GM12878 (cell line): ENCODE measurements around the gene MACROD2. TPM values are rescaled to one million over a fixed set of nuclear protein-coding genes. Genes with fewer than 3 reads are reported as not detected.

Experiments used
- ATAC-seq: fragments of 200-7000 bp; cut with Tn5 transposase; 3 replicates; pipeline ENCODE4 v1.9.1; 2020; ENCODE audit warnings: mild to moderate bottlenecking, moderate library complexity
- BruUV-seq: library from RNA; stranded (reverse); fragments of 400-500 nt; replicated peaks from 2 replicates; lab custom pipeline; 2021; lab: Mats Ljungman, UMichigan
- CTCF ChIA-PET: fragments of 300-600 bp; sonication (Branson Sonifier 250); formaldehyde crosslinking; extraction: SDS; loops from one replicate; lab custom pipeline; 2021; ENCODE audit warnings: inconsistent platforms; lab: Yijun Ruan, JAX
- POLR2A ChIA-PET: fragments of 350-600 bp; formaldehyde crosslinking; extraction: SDS; loops from one replicate; lab custom pipeline; 2021; ENCODE audit warnings: inconsistent platforms; lab: Charles Lee
- RAD21 ChIA-PET: fragments of 300-600 bp; sonication (Branson Sonifier 250); formaldehyde crosslinking; loops from one replicate; lab custom pipeline; 2023; ENCODE audit warnings: antibody characterized with exemption; ENCODE audit not compliant: unreplicated experiment; lab: Charles Lee
- SMC1A ChIA-PET: fragments of 300-600 bp; sonication (Branson Sonifier 250); formaldehyde crosslinking; loops from one replicate; lab custom pipeline; 2023; ENCODE audit not compliant: unreplicated experiment, uncharacterized antibody; lab: Charles Lee
- DNase-seq: peaks from one replicate; pipeline ENCODE4 v3.0.0-alpha.2; 2011; ENCODE audit warnings: low read depth, low spot score
- FAIRE-seq: peaks from 3 replicates; lab custom pipeline; 2011; peaks lifted over from hg19 to GRCh38; lab: Jason Lieb, UNC
- H2AFZ ChIP-seq: 2 replicates; pipeline ENCODE4 v1.6.0; 2011; ENCODE audit warnings: low read depth, low read length, control low read depth; ENCODE audit not compliant: control insufficient read depth
- H3K27ac ChIP-seq: 2 replicates; pipeline ENCODE4 v1.5.1; 2011; ENCODE audit warnings: control low read depth; ENCODE audit not compliant: control insufficient read depth, insufficient read depth
- H3K27me3 ChIP-seq, 2 experiments: replicated peaks in 1 of 2; 2 replicates each; pipeline versions ENCODE4 v1.6.0 to v1.6.1; 2011; ENCODE audit warnings: low read length in 1 of 2; ENCODE audit not compliant: control insufficient read depth in 2 of 2, insufficient read depth in 2 of 2
- H3K36me3 ChIP-seq, 2 experiments: 2 replicates each; pipeline ENCODE4 v1.5.1; 2011; ENCODE audit warnings: low read length in 1 of 2; ENCODE audit not compliant: control insufficient read depth in 2 of 2, insufficient read depth in 2 of 2
- H3K4me1 ChIP-seq: 2 replicates; pipeline ENCODE4 v1.6.1; 2011; ENCODE audit warnings: mild to moderate bottlenecking, low read length, moderate library complexity, mixed read lengths; ENCODE audit not compliant: control insufficient read depth, insufficient read depth
- H3K4me2 ChIP-seq: 2 replicates; pipeline ENCODE4 v1.6.0; 2011; ENCODE audit warnings: control low read depth; ENCODE audit not compliant: control insufficient read depth, insufficient read depth
- H3K4me3 ChIP-seq: fragments of 200-600 bp; sonication (generic); 2 replicates; pipeline ENCODE4 v1.5.1; 2016
- H3K79me2 ChIP-seq: 2 replicates; pipeline ENCODE4 v1.6.0; 2011; ENCODE audit warnings: low read length; ENCODE audit not compliant: control insufficient read depth, insufficient read depth
- H3K9ac ChIP-seq: 2 replicates; pipeline ENCODE4 v1.8.0; 2011; ENCODE audit warnings: low read length, control low read depth, mixed read lengths; ENCODE audit not compliant: control insufficient read depth, insufficient read depth
- H3K9me3 ChIP-seq: replicated peaks from 3 replicates; pipeline ENCODE4 v1.5.1; 2011; ENCODE audit warnings: mild to moderate bottlenecking, low read length; ENCODE audit not compliant: control insufficient read depth, insufficient read depth
- H4K20me1 ChIP-seq: 2 replicates; pipeline ENCODE4 v1.6.0; 2011; ENCODE audit not compliant: control insufficient read depth, insufficient read depth
- HDGF ChIP-seq: fragments of 450-650 bp; IDR thresholded peaks from 2 replicates; pipeline ENCODE4 v1.6.1; 2016; ENCODE audit warnings: antibody characterized with exemption
- IKZF1 ChIP-seq: fragments of 450-650 bp; conservative IDR thresholded peaks from 2 replicates; pipeline ENCODE4 v1.6.1; 2017; ENCODE audit warnings: antibody characterized with exemption, mild to moderate bottlenecking
- JUND ChIP-seq: IDR thresholded peaks from 2 replicates; pipeline ENCODE4 v1.6.1; 2012; ENCODE audit warnings: low read depth, mild to moderate bottlenecking, low read length, improper control_type of control experiment, moderate library complexity
- NFIC ChIP-seq: IDR thresholded peaks from 2 replicates; pipeline ENCODE4 v1.6.1; 2012; ENCODE audit warnings: low read depth, mild to moderate bottlenecking, inconsistent platforms, low read length, moderate library complexity
- NFYA ChIP-seq: IDR thresholded peaks from 2 replicates; pipeline ENCODE4 v1.6.1; 2011; ENCODE audit warnings: low read depth, mild to moderate bottlenecking, low read length, improper control_type of control experiment, borderline replicate concordance
- NRF1 ChIP-seq: conservative IDR thresholded peaks from 2 replicates; pipeline ENCODE4 v1.6.1; 2011; ENCODE audit warnings: mild to moderate bottlenecking, low read depth, low read length, improper control_type of control experiment
- RCOR1 ChIP-seq: conservative IDR thresholded peaks from 2 replicates; pipeline ENCODE4 v1.6.1; 2012; ENCODE audit warnings: low read depth, low read length, improper control_type of control experiment
- SREBF1 ChIP-seq: IDR thresholded peaks from 2 replicates; pipeline ENCODE4 v1.6.1; 2012; ENCODE audit warnings: mild to moderate bottlenecking, low read length
- SUPT20H ChIP-seq: IDR thresholded peaks from 2 replicates; pipeline ENCODE4 v1.6.1; 2011; ENCODE audit warnings: low read depth, mild to moderate bottlenecking, low read length, moderate library complexity, borderline replicate concordance; ENCODE audit not compliant: control insufficient read depth
- TARDBP ChIP-seq: IDR thresholded peaks from 2 replicates; pipeline ENCODE4 v1.6.1; 2016; ENCODE audit warnings: borderline replicate concordance
- WRNIP1 ChIP-seq: IDR thresholded peaks from 2 replicates; pipeline ENCODE4 v1.6.1; 2011; ENCODE audit warnings: low read depth, low read length, improper control_type of control experiment, borderline replicate concordance
- WGBS: methylation state at CpG from one replicate; pipeline ENCODE4 v1.1.6; 2016; ENCODE audit warnings: low lambda C conversion rate; ENCODE audit not compliant: insufficient replicate concordance, insufficient coverage; ENCODE audit errors: missing lambda C conversion rate; 5-methylcytosine and 5-hydroxymethylcytosine counted together
- in situ Hi-C: fragments of 300-500 bp; cut with MboI; formaldehyde crosslinking; loops from 9 replicates; pipeline ENCODE4 v1.14.3; 2018; ENCODE audit warnings: mixed read lengths
- intact Hi-C: fragments of 100-400 bp; cut with micrococcal nuclease; formaldehyde crosslinking; loops from one replicate; pipeline ENCODE4 v1.14.2; 2022; ENCODE audit not compliant: unreplicated experiment
- polyA plus RNA-seq, 11 experiments: library from polyadenylated mRNA; depleted of rRNA in 4 of 11; unstranded in 6 of 11; stranded (reverse) in 5 of 11; fragments of >200 nt; fragmentation: Nextera tagmentation in 4 of 11; fragmentation: Illumina TruSeq in 1 of 11; extraction: Ambion mirVana in 4 of 11; extraction: Trizol in 1 of 11; gene quantifications; 1 replicate in 1 of 11; 2 replicates in 10 of 11; pipeline versions ENCODE4 v1.2.1 to v1.2.3, GENCODE V29; 2011 to 2016; ENCODE audit warnings: inconsistent platforms in 2 of 11, missing spikeins in 2 of 11, low read depth in 1 of 11
- total RNA-seq, 4 experiments: library from RNA; depleted of rRNA in 3 of 4; stranded (reverse); fragments of >200 nt in 3 of 4; fragmentation: Illumina TruSeq in 1 of 4; extraction: Trizol in 1 of 4; gene quantifications; 2 replicates each; pipeline versions ENCODE4 v1.2.1 to v1.2.3, GENCODE V29; 2013 to 2021
- TF ChIP-seq, protein P1 (sequence below): fragments of 450-650 bp; IDR thresholded peaks from 2 replicates; pipeline ENCODE4 v1.6.1; 2017; ENCODE audit warnings: borderline replicate concordance
- TF ChIP-seq, protein P2 (sequence below): fragments of 450-650 bp; IDR thresholded peaks from 2 replicates; pipeline ENCODE4 v1.6.1; 2017; ENCODE audit warnings: mild to moderate bottlenecking, low read depth, inconsistent platforms; ENCODE audit not compliant: poor library complexity, severe bottlenecking
- TF ChIP-seq, protein P3 (sequence below): IDR thresholded peaks from 2 replicates; pipeline ENCODE4 v1.6.1; 2012; ENCODE audit warnings: low read length, inconsistent platforms

MACROD2 gene
- total and polyA plus RNA-seq, 10 of the 15 experiments (the other 5 are each of a cell fraction or from before 2014, with no cell fraction given), result 1.1 to 21.5 (median 2.2) TPM

DNA sequence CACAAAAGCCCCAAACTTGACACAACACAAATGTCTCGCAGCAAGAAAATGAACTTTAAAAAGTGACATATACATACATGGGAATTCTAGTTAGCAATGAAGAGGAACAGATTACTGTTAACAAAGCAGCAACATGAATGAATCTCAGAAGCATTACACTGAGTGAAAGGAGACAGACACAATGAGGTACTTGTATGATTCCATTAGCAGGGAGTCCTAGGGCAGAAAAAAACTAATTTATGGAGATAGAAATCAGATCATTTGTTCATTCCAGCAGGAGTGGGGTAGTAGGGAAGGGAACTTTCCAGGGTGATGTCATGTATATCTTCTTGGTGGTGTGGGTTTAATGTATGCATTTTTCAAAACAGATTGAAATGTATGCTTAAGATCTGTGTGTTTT lies 2053.6 kb downstream of the MACROD2 start:
- Histone ChIP-seq H3K36me3 (no peaks in the 10 kb centered on the region), H2AFZ (no peak overlapping the region), H3K4me3 (no peak overlapping the region), H3K4me2 (no peak overlapping the region), H3K79me2 (no peaks in the 10 kb centered on the region), H3K27me3 (no peaks in the 10 kb centered on the region), H3K4me1 (no peaks in the 10 kb centered on the region), H3K27ac (no peak overlapping the region), H3K9me3 (no peaks in the 10 kb centered on the region; the same call in 2 of the 3 replicates), H4K20me1 (no peaks in the 10 kb centered on the region), H3K9ac (no peak overlapping the region)
- ChIA-PET RAD21 (no interaction called here), SMC1A (no interaction called here), POLR2A (no interaction called here), CTCF (no interaction called here)
- no peak for ATAC-seq
- no peak for TF ChIP-seq RCOR1
- TF ChIP-seq IKZF1, result no peak
- no peak for TF ChIP-seq SUPT20H
- TF ChIP-seq, protein P1, sequence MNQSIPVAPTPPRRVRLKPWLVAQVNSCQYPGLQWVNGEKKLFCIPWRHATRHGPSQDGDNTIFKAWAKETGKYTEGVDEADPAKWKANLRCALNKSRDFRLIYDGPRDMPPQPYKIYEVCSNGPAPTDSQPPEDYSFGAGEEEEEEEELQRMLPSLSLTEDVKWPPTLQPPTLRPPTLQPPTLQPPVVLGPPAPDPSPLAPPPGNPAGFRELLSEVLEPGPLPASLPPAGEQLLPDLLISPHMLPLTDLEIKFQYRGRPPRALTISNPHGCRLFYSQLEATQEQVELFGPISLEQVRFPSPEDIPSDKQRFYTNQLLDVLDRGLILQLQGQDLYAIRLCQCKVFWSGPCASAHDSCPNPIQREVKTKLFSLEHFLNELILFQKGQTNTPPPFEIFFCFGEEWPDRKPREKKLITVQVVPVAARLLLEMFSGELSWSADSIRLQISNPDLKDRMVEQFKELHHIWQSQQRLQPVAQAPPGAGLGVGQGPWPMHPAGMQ, result no peak
- no peak for TF ChIP-seq NFIC
- TF ChIP-seq HDGF, result no peak
- no peak for TF ChIP-seq NFYA
- TF ChIP-seq SREBF1, result no peak
- no peak for TF ChIP-seq TARDBP
- TF ChIP-seq JUND, result no peak
- TF ChIP-seq NRF1, result no peak
- no peak for TF ChIP-seq WRNIP1
- TF ChIP-seq, protein P2, sequence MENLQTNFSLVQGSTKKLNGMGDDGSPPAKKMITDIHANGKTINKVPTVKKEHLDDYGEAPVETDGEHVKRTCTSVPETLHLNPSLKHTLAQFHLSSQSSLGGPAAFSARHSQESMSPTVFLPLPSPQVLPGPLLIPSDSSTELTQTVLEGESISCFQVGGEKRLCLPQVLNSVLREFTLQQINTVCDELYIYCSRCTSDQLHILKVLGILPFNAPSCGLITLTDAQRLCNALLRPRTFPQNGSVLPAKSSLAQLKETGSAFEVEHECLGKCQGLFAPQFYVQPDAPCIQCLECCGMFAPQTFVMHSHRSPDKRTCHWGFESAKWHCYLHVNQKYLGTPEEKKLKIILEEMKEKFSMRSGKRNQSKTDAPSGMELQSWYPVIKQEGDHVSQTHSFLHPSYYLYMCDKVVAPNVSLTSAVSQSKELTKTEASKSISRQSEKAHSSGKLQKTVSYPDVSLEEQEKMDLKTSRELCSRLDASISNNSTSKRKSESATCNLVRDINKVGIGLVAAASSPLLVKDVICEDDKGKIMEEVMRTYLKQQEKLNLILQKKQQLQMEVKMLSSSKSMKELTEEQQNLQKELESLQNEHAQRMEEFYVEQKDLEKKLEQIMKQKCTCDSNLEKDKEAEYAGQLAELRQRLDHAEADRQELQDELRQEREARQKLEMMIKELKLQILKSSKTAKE, result no peak
- TF ChIP-seq, protein P3, sequence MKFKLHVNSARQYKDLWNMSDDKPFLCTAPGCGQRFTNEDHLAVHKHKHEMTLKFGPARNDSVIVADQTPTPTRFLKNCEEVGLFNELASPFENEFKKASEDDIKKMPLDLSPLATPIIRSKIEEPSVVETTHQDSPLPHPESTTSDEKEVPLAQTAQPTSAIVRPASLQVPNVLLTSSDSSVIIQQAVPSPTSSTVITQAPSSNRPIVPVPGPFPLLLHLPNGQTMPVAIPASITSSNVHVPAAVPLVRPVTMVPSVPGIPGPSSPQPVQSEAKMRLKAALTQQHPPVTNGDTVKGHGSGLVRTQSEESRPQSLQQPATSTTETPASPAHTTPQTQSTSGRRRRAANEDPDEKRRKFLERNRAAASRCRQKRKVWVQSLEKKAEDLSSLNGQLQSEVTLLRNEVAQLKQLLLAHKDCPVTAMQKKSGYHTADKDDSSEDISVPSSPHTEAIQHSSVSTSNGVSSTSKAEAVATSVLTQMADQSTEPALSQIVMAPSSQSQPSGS, result no peak
- intact Hi-C loops (no loop called here), in situ Hi-C loops (no loop called here)
- no peak for DNase-seq
- BruUV-seq, result no TSS peak
- 44% methylated on average over 1 of the region's 1 CpG for WGBS
- FAIRE-seq, result no peak
